Measurements from ENCODE around the gene UBL7.
"Not testable (repeated sequence)": the region's sequence is repeated elsewhere in the genome, so short reads cannot be mapped to it uniquely, and the experiment has no call there.

Gene UBL7

GRCh38 chr15:74460871-74461846 lies at the start of gene UBL7:
Gene UBL7 (minus strand): TSS chr15:74461160. CDS start chr15:74458867, 2,293 bp downstream.
- peak; percentile 93 to 96 for DNase-seq

GRCh38 chr15:74506515-74506840 lies 45.5 kb upstream of the UBL7 start:
- DNase-seq, result no peak

GRCh38 chr15:74505837-74506514 lies 45.0 kb upstream of the UBL7 start:
- DNase-seq, result no peak

GRCh38 chr15:74504836-74505235 lies 43.9 kb upstream of the UBL7 start:
- no peak for DNase-seq

GRCh38 chr15:74504418-74504817 lies 43.5 kb upstream of the UBL7 start:
- DNase-seq, result no peak

- DNase-seq, result no peak
Observed at GRCh38 chr15:74502301-74502700, 41.3 kb upstream of the UBL7 start.

- DNase-seq, result no peak
Observed at GRCh38 chr15:74500401-74500800, 39.4 kb upstream of the UBL7 start.

- no peak for DNase-seq
Observed at GRCh38 chr15:74499366-74499765, 38.4 kb upstream of the UBL7 start.

- peak in 1 of 2 experiments; percentile 46 for DNase-seq
Observed at GRCh38 chr15:74497584-74497983, 36.6 kb upstream of the UBL7 start.

GRCh38 chr15:74496648-74497047 lies 35.7 kb upstream of the UBL7 start:
- DNase-seq, result no peak

GRCh38 chr15:74490339-74490689 lies 29.4 kb upstream of the UBL7 start:
- DNase-seq, result no peak

- peak in 1 of 2 experiments; percentile 48 for DNase-seq
Observed at GRCh38 chr15:74489518-74490338, 28.8 kb upstream of the UBL7 start.

GRCh38 chr15:74488776-74489175 lies 27.8 kb upstream of the UBL7 start:
- no peak for DNase-seq

GRCh38 chr15:74482661-74483060 lies 21.7 kb upstream of the UBL7 start:
- no peak for DNase-seq

GRCh38 chr15:74480364-74480763 lies 19.4 kb upstream of the UBL7 start:
- DNase-seq, result not testable (repeated sequence)

GRCh38 chr15:74471621-74472020 lies 10.7 kb upstream of the UBL7 start:
- DNase-seq, result not testable (repeated sequence)

GRCh38 chr15:74470631-74471395 lies 9.9 kb upstream of the UBL7 start:
- no peak for DNase-seq

- DNase-seq, result no peak
Observed at GRCh38 chr15:74468341-74469032, 7.5 kb upstream of the UBL7 start.

GRCh38 chr15:74466570-74466969 lies 5.6 kb upstream of the UBL7 start:
- DNase-seq, result no peak

- DNase-seq, result no peak
Observed at GRCh38 chr15:74464897-74465296, 3.9 kb upstream of the UBL7 start.

- DNase-seq, result no peak
Observed at GRCh38 chr15:74464216-74464615, 3.3 kb upstream of the UBL7 start.

GRCh38 chr15:74463634-74464033 lies 2.7 kb upstream of the UBL7 start:
- no peak for DNase-seq
